Measurements from ENCODE around the gene SLC41A3.
"Not testable (repeated sequence)": the region's sequence is repeated elsewhere in the genome, so short reads cannot be mapped to it uniquely, and the experiment has no call there.

GRCh38 chr3:125977104-125977503, 106.8 kb downstream of the SLC41A3 start:
- TF ChIP-seq CTCF (conservative IDR thresholded peaks at IDR 0.05); ZFX (IDR thresholded peaks at IDR 0.05): not testable (repeated sequence)

All from C4-2B (cell line).